ENCODE results near the gene TBC1D1.

DNA sequence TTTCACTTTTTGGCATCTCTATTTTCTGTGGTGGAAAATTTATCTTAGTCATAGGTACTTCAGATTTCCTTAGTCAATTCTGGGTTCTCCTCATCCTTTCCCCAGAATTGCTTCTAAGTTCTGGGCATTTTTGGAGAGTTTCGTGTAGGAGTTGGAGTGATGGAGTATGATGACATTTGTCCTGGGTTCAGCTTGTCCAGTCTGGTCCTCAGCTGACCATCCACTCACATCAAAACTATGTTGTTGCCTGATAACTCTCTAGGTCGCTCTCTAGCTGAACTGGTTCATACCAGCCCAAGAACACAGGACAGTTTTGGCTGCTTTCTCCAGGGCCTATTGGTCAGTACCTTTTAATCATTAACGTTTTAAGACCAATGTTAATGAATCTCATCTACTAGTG lies 82.6 kb downstream of the TBC1D1 start:
- no peak for TF ChIP-seq CTCF (IDR thresholded peaks at IDR 0.05; ENCODE audit: low read depth, low read length, poor library complexity, severe bottlenecking)
- TF ChIP-seq EZH2phosphoT487 (IDR thresholded peaks at IDR 0.05; ENCODE audit: borderline replicate concordance, low read length): no peak

Measured in DOHH2 (cell line).